ENCODE results near the gene ACOXL.

- TF ChIP-seq CTCF (IDR thresholded peaks at IDR 0.05) = no peak
- TF ChIP-seq POLR2A (IDR thresholded peaks at IDR 0.05) = no peak
Measured at GRCh38 chr2:111025288-111025687, 292.9 kb downstream of the ACOXL start.

Measured in right lobe of liver (tissue), 4 donors.